ENCODE data around the gene PKIG.
"Not testable (repeated sequence)": the region's sequence is repeated elsewhere in the genome, so short reads cannot be mapped to it uniquely, and the experiment has no call there.

PKIG gene

GRCh38 chr20:44651684-44652423, 69.5 kb downstream of the PKIG start, which contains the start of gene ADA:
Gene ADA, minus strand, starts transcription at chr20:44651699. Its CDS starts 92 bp downstream, at chr20:44651607.
- Mint-ChIP-seq H3K27me3 (ENCODE audit: low read depth) (peaks cover 36% of the 10 kb centered on the region), H3K4me3 (peak within 1 kb of the TSS; percentile 78 to 85 (median 82)), H3K36me3 (ENCODE audit: low read depth) (no peaks in the 10 kb centered on the region), H3K9me3 (peaks cover 5% of the 10 kb centered on the region), H3K27ac (peak within 1 kb of the TSS in 1 of 3 experiments; percentile 83), H3K4me1 (peaks cover 11% of the 10 kb centered on the region)
- no peak for TF ChIP-seq CTCF (IDR thresholded peaks at IDR 0.05; ENCODE audit: unreplicated experiment in 3 of 3)

- no peak overlapping the region for H3K27ac Mint-ChIP-seq
- no peak for TF ChIP-seq CTCF (IDR thresholded peaks at IDR 0.05; ENCODE audit: unreplicated experiment in 3 of 3)
- peaks cover 7% of the 10 kb centered on the region for H3K9me3 Mint-ChIP-seq
- peak overlapping the region in 2 of 3 experiments; percentile 40 to 50 for H3K4me3 Mint-ChIP-seq
- peaks cover 42% of the 10 kb centered on the region for H3K27me3 Mint-ChIP-seq (ENCODE audit: low read depth)
- H3K36me3 Mint-ChIP-seq (ENCODE audit: low read depth): no peaks in the 10 kb centered on the region
- peaks cover 11% of the 10 kb centered on the region for H3K4me1 Mint-ChIP-seq
Observed at GRCh38 chr20:44653546-44653945, 71.2 kb downstream of the PKIG start.

- not testable (repeated sequence) for H3K4me1 Mint-ChIP-seq; H3K9me3 Mint-ChIP-seq; H3K36me3 Mint-ChIP-seq (ENCODE audit: low read depth); H3K27ac Mint-ChIP-seq
- peak overlapping the region in 1 of 3 experiments; percentile 7 for H3K4me3 Mint-ChIP-seq
- H3K27me3 Mint-ChIP-seq (ENCODE audit: low read depth): peaks cover 44% of the 10 kb centered on the region
Observed at GRCh38 chr20:44654210-44654609, 71.8 kb downstream of the PKIG start.

GRCh38 chr20:44656448-44656847, 74.1 kb downstream of the PKIG start:
- Mint-ChIP-seq H3K36me3 (ENCODE audit: low read depth) (no peaks in the 10 kb centered on the region), H3K4me3 (no peak overlapping the region), H3K4me1 (peaks cover 6% of the 10 kb centered on the region), H3K9me3 (peaks cover 7% of the 10 kb centered on the region), H3K27ac (peak overlapping the region in 1 of 3 experiments; percentile 52), H3K27me3 (ENCODE audit: low read depth) (peaks cover 44% of the 10 kb centered on the region)
- TF ChIP-seq CTCF (IDR thresholded peaks at IDR 0.05; ENCODE audit: unreplicated experiment in 3 of 3): no peak

- no peaks in the 10 kb centered on the region for H3K36me3 Mint-ChIP-seq (ENCODE audit: low read depth)
- H3K9me3 Mint-ChIP-seq: peaks cover 5% of the 10 kb centered on the region
- H3K27ac Mint-ChIP-seq: no peak overlapping the region
- H3K4me1 Mint-ChIP-seq: no peaks in the 10 kb centered on the region
- no peak overlapping the region for H3K4me3 Mint-ChIP-seq
- peaks cover 36% of the 10 kb centered on the region for H3K27me3 Mint-ChIP-seq (ENCODE audit: low read depth)
- TF ChIP-seq CTCF (IDR thresholded peaks at IDR 0.05; ENCODE audit: unreplicated experiment in 3 of 3): no peak
Observed at GRCh38 chr20:44657875-44658274, 75.5 kb downstream of the PKIG start.

GRCh38 chr20:44658810-44659209, 76.4 kb downstream of the PKIG start:
- peaks cover 27% of the 10 kb centered on the region for H3K27me3 Mint-ChIP-seq (ENCODE audit: low read depth)
- H3K4me3 Mint-ChIP-seq: no peak overlapping the region
- no peak overlapping the region for H3K27ac Mint-ChIP-seq
- TF ChIP-seq CTCF (IDR thresholded peaks at IDR 0.05; ENCODE audit: unreplicated experiment in 3 of 3): no peak
- no peaks in the 10 kb centered on the region for H3K4me1 Mint-ChIP-seq
- H3K36me3 Mint-ChIP-seq (ENCODE audit: low read depth): no peaks in the 10 kb centered on the region
- peaks cover 2% of the 10 kb centered on the region for H3K9me3 Mint-ChIP-seq
